ENCODE measurements around the gene TMEM158.

Gene TMEM158

DNA sequence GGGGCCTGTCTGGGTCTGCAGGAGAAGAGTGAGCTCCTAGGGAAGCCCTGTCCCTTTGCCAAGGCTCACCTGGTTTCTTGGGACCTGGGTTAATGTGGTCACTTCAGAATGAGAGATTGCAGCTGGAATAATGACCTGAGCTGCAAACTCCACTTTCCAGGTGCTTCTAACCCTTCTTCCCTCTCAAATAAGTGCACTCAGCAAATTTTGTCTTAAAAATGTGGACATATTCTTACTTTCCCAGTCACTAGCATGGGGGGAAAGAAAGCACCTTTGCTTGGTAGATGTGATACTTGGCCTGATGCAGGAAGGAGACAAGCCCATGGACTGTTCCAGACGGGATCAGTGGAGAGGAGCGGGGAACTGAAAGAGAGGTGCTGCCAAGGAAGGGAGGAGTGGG is 41.0 kb downstream of the TMEM158 start:
- TF ChIP-seq NFIC (IDR thresholded peaks at IDR 0.05), result no peak
- TF ChIP-seq REST (IDR thresholded peaks at IDR 0.05; ENCODE audit: low read depth), result no peak
- TF ChIP-seq, protein P1, sequence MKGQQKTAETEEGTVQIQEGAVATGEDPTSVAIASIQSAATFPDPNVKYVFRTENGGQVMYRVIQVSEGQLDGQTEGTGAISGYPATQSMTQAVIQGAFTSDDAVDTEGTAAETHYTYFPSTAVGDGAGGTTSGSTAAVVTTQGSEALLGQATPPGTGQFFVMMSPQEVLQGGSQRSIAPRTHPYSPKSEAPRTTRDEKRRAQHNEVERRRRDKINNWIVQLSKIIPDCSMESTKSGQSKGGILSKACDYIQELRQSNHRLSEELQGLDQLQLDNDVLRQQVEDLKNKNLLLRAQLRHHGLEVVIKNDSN (IDR thresholded peaks at IDR 0.05), result no peak
- TF ChIP-seq, protein P2, sequence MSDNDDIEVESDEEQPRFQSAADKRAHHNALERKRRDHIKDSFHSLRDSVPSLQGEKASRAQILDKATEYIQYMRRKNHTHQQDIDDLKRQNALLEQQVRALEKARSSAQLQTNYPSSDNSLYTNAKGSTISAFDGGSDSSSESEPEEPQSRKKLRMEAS (IDR thresholded peaks at IDR 0.05), result no peak
- TF ChIP-seq CREB1 (IDR thresholded peaks at IDR 0.05; ENCODE audit: low read depth), result no peak
- no peak for TF ChIP-seq RAD21 (IDR thresholded peaks at IDR 0.05; ENCODE audit: low read depth)
- TF ChIP-seq ZBTB7A (IDR thresholded peaks at IDR 0.05; ENCODE audit: low read depth), result no peak
- no peak for TF ChIP-seq CEBPB (IDR thresholded peaks at IDR 0.05)
- no peak for TF ChIP-seq TAF1 (IDR thresholded peaks at IDR 0.05; ENCODE audit: low read depth)
- no peak for TF ChIP-seq TCF12 (IDR thresholded peaks at IDR 0.05; ENCODE audit: low read depth)
- TF ChIP-seq EP300 (IDR thresholded peaks at IDR 0.05; ENCODE audit: borderline replicate concordance), result no peak
- no peak for TF ChIP-seq FOXM1 (IDR thresholded peaks at IDR 0.05; ENCODE audit: borderline replicate concordance, low read depth)
- no peak for TF ChIP-seq EGR1 (IDR thresholded peaks at IDR 0.05)
- TF ChIP-seq TEAD4 (IDR thresholded peaks at IDR 0.05), result no peak
- TF ChIP-seq YY1 (IDR thresholded peaks at IDR 0.05; ENCODE audit: low read depth), result no peak

- TF ChIP-seq NFIC (IDR thresholded peaks at IDR 0.05), result no peak
- TF ChIP-seq, protein P1 (IDR thresholded peaks at IDR 0.05), result no peak
- no peak for TF ChIP-seq YY1 (IDR thresholded peaks at IDR 0.05; ENCODE audit: low read depth)
- TF ChIP-seq EP300 (IDR thresholded peaks at IDR 0.05; ENCODE audit: borderline replicate concordance), result no peak
- no peak for TF ChIP-seq FOXM1 (IDR thresholded peaks at IDR 0.05; ENCODE audit: borderline replicate concordance, low read depth)
- TF ChIP-seq TEAD4 (IDR thresholded peaks at IDR 0.05), result no peak
- TF ChIP-seq, protein P2 (IDR thresholded peaks at IDR 0.05), result no peak
- no peak for TF ChIP-seq CEBPB (IDR thresholded peaks at IDR 0.05)
- no peak for TF ChIP-seq REST (IDR thresholded peaks at IDR 0.05; ENCODE audit: low read depth)
- no peak for TF ChIP-seq CREB1 (IDR thresholded peaks at IDR 0.05; ENCODE audit: low read depth)
- no peak for TF ChIP-seq ZBTB7A (IDR thresholded peaks at IDR 0.05; ENCODE audit: low read depth)
These were observed 42.2 kb downstream of the TMEM158 start for GRCh38 chr3:45183872-45184262.

- 0 out of 2 replicates have a peak, but pooled peaks have one; percentile 10 for TF ChIP-seq YY1 (IDR thresholded peaks at IDR 0.05; ENCODE audit: low read depth)
- TF ChIP-seq, protein P1 (IDR thresholded peaks at IDR 0.05), result peak; percentile 53
- TF ChIP-seq CEBPB (IDR thresholded peaks at IDR 0.05), result peak; percentile 66
- TF ChIP-seq NFIC (IDR thresholded peaks at IDR 0.05), result no peak
- peak; percentile 57; the same call in 1 of the 2 replicates for TF ChIP-seq TEAD4 (IDR thresholded peaks at IDR 0.05)
- TF ChIP-seq, protein P2 (IDR thresholded peaks at IDR 0.05), result peak; percentile 72
- TF ChIP-seq ZBTB7A (IDR thresholded peaks at IDR 0.05; ENCODE audit: low read depth), result no peak
- no peak for TF ChIP-seq TCF12 (IDR thresholded peaks at IDR 0.05; ENCODE audit: low read depth)
- no peak for TF ChIP-seq REST (IDR thresholded peaks at IDR 0.05; ENCODE audit: low read depth)
- TF ChIP-seq RAD21 (IDR thresholded peaks at IDR 0.05; ENCODE audit: low read depth), result no peak; the same call in none of the 2 replicates
- no peak for TF ChIP-seq CREB1 (IDR thresholded peaks at IDR 0.05; ENCODE audit: low read depth)
- TF ChIP-seq FOXM1 (IDR thresholded peaks at IDR 0.05; ENCODE audit: borderline replicate concordance, low read depth), result no peak
- TF ChIP-seq EP300 (IDR thresholded peaks at IDR 0.05; ENCODE audit: borderline replicate concordance), result peak; percentile 19; the same call in 1 of the 2 replicates
- no peak for TF ChIP-seq TAF1 (IDR thresholded peaks at IDR 0.05; ENCODE audit: low read depth)
- no peak for TF ChIP-seq EGR1 (IDR thresholded peaks at IDR 0.05)
These were observed 42.9 kb downstream of the TMEM158 start for GRCh38 chr3:45182915-45183871.
